Memory B cell (primary cell): ENCODE data around the gene PTGER2.

Source experiments
- ATAC-seq: fragments of 150-1000 bp; cut with Tn5 transposase; 2 replicates; pipeline ENCODE4 v1.10.0; 2021; ENCODE audit warnings: low read depth, mild to moderate bottlenecking, moderate library complexity
- DNase-seq, 2 donors: peaks; one replicate each; pipeline ENCODE4 v3.0.0; 2022; ENCODE audit warnings: low spot score in 2 of 2
- H3K27ac Mint-ChIP-seq: one replicate; pipeline ENCODE4 v1.8.0; 2022; ENCODE audit warnings: mild to moderate bottlenecking, moderate library complexity, mixed read lengths
- H3K27me3 Mint-ChIP-seq: one replicate; pipeline ENCODE4 v1.8.0; 2022; ENCODE audit warnings: mixed read lengths
- H3K36me3 Mint-ChIP-seq: one replicate; pipeline ENCODE4 v1.8.0; 2022; ENCODE audit warnings: mild to moderate bottlenecking, mixed read lengths
- H3K4me1 Mint-ChIP-seq: one replicate; pipeline ENCODE4 v1.8.0; 2022; ENCODE audit warnings: mixed read lengths
- H3K4me3 Mint-ChIP-seq: one replicate; pipeline ENCODE4 v1.8.0; 2022; ENCODE audit warnings: mild to moderate bottlenecking, moderate library complexity, mixed read lengths
- H3K9me3 Mint-ChIP-seq: one replicate; pipeline ENCODE4 v1.8.0; 2022; ENCODE audit warnings: mixed read lengths

The PTGER2 gene

DNA sequence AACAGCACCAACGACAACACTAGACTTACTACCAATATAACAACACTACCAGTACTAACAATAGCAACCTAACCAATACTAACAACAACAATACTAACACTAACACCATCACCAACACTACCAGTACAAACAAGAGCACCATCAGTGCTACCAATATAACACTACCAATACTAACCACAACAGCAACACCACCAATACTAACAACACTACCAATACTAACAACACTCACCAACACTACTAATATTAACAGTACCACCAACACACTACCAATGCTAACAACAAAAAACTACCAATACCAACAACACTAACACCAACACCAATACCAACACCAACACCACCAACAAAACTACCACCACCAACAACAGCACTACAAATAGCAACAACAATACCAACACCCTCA lies 25.1 kb downstream of the PTGER2 start:
- ATAC-seq = no peak
- Mint-ChIP-seq H3K4me1 (peaks cover 2% of the 10 kb centered on the region), H3K9me3 (no peaks in the 10 kb centered on the region), H3K36me3 (peaks cover 2% of the 10 kb centered on the region), H3K27me3 (peaks cover 9% of the 10 kb centered on the region), H3K27ac (no peak overlapping the region), H3K4me3 (no peak overlapping the region)
- no peak for DNase-seq

DNA sequence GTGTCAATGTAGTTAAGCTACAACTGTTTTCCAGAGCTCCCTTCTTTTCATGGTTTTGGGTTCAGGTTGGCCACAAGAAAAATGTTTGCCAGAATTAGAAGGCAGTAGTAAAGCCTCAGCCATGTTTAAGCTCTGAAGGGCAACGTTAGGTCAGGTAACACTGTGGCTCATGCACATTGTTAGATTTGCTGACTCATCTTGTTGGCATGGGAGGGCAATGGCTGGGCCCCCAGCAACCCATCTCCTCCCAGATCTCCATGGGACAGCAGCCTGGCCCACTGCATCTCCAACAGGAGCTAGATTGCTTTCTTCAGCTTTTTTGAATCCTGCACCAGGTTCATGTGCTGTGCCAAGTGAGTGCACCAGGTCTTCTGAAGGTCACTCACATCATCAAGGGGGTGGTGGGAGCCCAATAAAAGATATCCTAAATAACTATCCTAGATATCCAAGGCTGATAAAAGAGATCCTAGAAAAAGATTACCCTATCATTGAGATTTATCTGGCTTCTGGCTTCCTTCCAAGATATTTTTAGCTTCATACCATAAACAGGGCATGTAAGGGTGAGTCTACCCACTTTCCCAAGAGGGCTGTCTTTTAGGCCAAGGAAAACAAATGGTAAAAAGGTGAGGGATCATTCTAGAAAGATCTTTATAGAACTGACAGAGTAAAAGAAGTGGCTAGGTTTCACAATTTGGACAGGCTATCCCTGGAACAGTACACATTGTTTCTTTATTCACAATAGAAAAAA lies 28.9 kb downstream of the PTGER2 start:
- no peak for DNase-seq
- no peak for ATAC-seq
- Mint-ChIP-seq H3K9me3 (no peaks in the 10 kb centered on the region), H3K36me3 (peaks cover 2% of the 10 kb centered on the region), H3K27me3 (peaks cover 15% of the 10 kb centered on the region), H3K4me1 (peaks cover 2% of the 10 kb centered on the region), H3K27ac (no peak overlapping the region), H3K4me3 (no peak overlapping the region)

DNA sequence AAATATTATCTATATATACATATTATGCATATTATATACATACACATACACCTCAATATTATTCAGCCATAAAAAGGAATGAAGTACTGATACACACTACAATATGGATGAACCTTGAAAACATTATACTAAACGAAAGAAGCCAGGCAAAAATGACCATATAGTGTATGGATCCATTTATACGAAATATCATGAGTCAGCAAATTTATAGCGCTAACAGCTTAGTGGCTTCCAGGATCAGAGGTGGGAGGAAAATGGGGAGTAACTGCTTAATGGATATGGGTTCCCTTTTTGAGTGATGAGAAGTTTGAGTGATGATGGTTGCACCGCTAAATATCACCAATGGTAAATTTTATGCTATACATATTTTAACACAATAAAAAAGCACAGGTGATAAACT lies 32.7 kb downstream of the PTGER2 start:
- DNase-seq = no peak
- ATAC-seq = no peak
- Mint-ChIP-seq H3K4me3 (no peak overlapping the region), H3K4me1 (no peaks in the 10 kb centered on the region), H3K27me3 (peaks cover 13% of the 10 kb centered on the region), H3K9me3 (no peaks in the 10 kb centered on the region), H3K27ac (no peak overlapping the region), H3K36me3 (no peaks in the 10 kb centered on the region)

DNA sequence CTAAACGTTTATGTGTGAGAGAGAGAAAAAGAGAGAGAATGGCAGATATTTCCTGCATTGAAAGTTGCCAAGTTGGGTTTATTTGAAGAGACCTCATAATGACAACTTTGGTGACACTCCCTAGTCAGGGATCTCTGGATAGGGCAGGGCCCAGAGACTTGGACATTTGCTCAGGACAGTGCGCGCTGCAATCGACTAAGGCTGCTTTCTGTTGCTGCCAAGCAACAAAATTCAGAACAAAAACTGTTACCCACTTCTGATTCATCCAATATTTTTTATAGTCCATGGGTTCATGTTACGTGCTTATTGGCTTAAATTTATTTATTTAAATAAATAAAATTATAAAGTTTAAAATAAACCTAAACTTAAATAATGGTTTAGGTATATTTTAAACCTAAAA lies 34.2 kb downstream of the PTGER2 start:
- ATAC-seq (no peak), DNase-seq (no peak)
- no peaks in the 10 kb centered on the region for H3K9me3 Mint-ChIP-seq
- no peak overlapping the region for H3K27ac Mint-ChIP-seq
- H3K36me3 Mint-ChIP-seq = no peaks in the 10 kb centered on the region
- no peak overlapping the region for H3K4me3 Mint-ChIP-seq
- H3K27me3 Mint-ChIP-seq = peaks cover 13% of the 10 kb centered on the region
- no peaks in the 10 kb centered on the region for H3K4me1 Mint-ChIP-seq

DNA sequence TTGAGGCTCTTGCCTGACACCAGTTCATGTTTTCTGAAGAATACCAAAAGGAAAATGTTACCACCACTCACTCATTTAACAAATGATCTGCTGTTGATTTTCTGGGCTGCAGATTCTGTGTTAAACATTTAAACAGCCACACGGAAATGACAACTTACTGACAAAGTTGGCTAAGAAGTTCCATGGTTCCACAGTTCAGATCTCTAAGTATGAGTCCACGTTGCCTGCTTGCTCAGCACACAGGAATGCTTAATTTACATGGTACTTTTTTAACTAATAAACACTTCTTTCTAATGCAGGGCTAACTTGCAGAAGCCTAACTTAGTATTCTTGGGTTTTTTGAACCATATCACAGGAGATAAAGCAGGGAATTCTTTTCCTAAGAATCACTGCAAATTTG lies 34.7 kb downstream of the PTGER2 start:
- DNase-seq (no peak), ATAC-seq (no peak)
- H3K9me3 Mint-ChIP-seq = no peaks in the 10 kb centered on the region
- H3K4me1 Mint-ChIP-seq = no peaks in the 10 kb centered on the region
- H3K36me3 Mint-ChIP-seq = no peaks in the 10 kb centered on the region
- no peak overlapping the region for H3K27ac Mint-ChIP-seq
- peaks cover 11% of the 10 kb centered on the region for H3K27me3 Mint-ChIP-seq
- H3K4me3 Mint-ChIP-seq = no peak overlapping the region

DNA sequence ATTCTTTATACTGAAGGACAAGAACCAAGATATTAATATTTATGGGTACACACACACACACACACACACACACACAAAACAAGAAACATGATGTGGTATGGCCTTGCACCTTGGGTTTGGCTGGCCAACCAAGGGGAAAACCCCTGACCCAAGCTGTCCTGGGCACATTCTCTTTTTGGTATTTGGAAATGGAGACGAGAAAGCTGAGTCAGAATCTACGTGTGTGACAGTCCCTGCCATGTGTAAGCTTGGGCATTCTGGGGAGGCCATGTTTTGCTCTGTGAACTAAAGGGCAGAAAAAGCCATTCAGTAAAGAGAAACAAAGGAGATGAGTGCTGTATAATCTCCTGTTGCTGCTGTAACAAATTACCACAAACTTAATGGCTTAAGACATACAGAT lies 35.6 kb downstream of the PTGER2 start:
- Mint-ChIP-seq H3K36me3 (no peaks in the 10 kb centered on the region), H3K4me1 (no peaks in the 10 kb centered on the region), H3K27me3 (peaks cover 11% of the 10 kb centered on the region), H3K4me3 (no peak overlapping the region), H3K27ac (no peak overlapping the region), H3K9me3 (no peaks in the 10 kb centered on the region)
- DNase-seq (no peak), ATAC-seq (no peak)

DNA sequence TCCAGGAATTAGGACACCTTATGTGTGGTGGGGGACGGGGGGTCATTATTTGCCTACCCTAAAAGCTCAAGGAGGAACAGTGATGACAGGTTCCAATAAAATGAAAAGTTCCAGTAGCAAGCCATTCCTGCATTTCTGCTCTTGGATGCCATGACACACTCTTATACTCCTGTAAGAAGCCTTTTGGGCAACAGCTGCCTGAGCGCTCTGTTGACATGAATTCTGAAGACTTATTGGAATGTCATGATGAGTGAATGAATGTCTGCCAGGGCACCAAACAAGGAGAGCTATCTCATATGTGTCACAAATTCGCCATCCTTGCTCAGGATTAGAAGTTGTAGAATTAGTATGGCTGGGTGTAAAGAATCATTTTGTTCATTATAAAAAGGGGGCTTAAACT lies 36.3 kb downstream of the PTGER2 start:
- H3K27ac Mint-ChIP-seq = no peak overlapping the region
- no peaks in the 10 kb centered on the region for H3K36me3 Mint-ChIP-seq
- peaks cover 2% of the 10 kb centered on the region for H3K4me1 Mint-ChIP-seq
- no peak for ATAC-seq
- H3K9me3 Mint-ChIP-seq = no peaks in the 10 kb centered on the region
- H3K27me3 Mint-ChIP-seq = peaks cover 11% of the 10 kb centered on the region
- no peak overlapping the region for H3K4me3 Mint-ChIP-seq
- DNase-seq = no peak

DNA sequence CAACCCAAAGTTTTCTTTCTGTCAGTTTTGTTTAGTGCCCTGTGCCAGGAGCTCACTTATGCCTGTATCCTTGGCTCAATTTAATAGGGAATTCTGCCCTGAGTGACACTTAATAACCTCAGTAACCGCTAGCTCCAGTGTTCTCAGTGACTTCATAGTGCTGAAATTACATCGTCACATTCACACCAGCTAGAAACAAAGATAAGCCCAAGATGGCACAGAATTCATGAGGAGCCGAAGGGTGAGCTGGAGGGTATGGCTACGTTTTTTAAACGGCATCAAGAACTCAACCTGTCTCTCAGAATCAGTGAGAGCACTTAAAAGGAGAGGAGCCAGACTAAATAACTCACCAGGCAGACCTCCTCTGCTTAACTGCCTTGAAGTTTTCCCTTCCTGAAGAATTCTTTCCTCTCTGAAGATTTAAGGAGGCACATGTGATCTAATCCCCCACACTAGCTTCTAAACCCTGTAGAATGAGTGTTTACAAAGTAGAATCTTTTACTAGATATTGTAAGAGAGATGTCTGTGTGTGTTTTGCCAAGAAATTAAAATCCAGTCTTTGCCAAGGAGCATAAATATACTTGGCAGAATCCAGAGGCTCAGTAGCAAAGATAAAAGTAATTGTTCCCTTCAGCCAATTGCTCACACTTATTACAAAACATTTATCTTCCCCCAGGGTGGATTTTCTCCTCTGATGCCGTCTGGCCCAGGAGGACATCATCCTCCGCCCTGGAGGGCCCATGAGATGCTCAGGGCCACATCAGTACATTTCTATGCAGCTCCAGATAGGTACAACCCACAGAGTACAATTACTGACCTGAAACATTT lies 37.3 kb downstream of the PTGER2 start:
- no peak overlapping the region for H3K27ac Mint-ChIP-seq
- no peaks in the 10 kb centered on the region for H3K36me3 Mint-ChIP-seq
- no peak overlapping the region for H3K4me3 Mint-ChIP-seq
- peaks cover 17% of the 10 kb centered on the region for H3K27me3 Mint-ChIP-seq
- DNase-seq (no peak), ATAC-seq (no peak)
- H3K9me3 Mint-ChIP-seq = no peaks in the 10 kb centered on the region
- H3K4me1 Mint-ChIP-seq = peaks cover 2% of the 10 kb centered on the region

DNA sequence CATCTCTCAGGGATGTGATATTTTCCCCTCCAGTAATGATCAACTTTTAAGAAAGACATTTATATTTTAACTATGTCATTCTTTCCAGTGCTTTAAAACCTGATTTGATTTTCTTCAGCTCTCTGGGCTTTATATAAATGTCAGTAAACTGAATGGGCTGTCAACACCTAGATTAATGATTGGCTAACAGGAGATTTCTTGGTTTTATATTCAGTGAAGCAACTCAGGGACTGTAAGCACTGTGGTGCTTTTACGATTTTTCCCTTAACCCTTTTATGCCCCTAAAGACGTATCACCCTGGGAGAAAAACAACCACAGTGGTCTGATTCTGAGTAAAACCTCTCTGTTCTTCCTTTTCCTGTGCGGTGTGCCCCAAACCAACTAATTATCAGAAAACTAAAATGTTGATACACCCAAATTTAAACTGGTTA lies 38.0 kb downstream of the PTGER2 start:
- DNase-seq (no peak), ATAC-seq (no peak)
- Mint-ChIP-seq H3K27ac (no peak overlapping the region), H3K9me3 (no peaks in the 10 kb centered on the region), H3K4me1 (peaks cover 2% of the 10 kb centered on the region), H3K4me3 (no peak overlapping the region), H3K36me3 (no peaks in the 10 kb centered on the region), H3K27me3 (peaks cover 17% of the 10 kb centered on the region)

DNA sequence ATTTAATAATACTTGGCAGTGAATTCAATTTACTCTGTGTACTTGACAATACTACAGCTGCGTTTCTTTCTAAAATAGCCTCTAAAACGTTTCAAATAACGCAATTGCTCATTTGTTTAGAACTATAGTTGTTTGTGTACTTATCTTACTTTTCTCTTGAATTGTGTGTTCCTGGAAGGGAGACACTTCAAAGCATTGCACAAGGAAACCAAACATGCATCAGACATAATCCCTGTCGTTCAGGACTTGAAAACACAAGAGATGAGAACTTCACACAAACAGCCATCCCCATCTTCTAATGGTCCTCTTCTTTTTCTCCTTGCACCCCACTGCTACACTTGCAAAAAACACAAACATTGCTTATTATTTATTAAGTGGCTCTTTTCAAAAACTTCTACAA lies 38.5 kb downstream of the PTGER2 start:
- Mint-ChIP-seq H3K27me3 (peaks cover 17% of the 10 kb centered on the region), H3K36me3 (no peaks in the 10 kb centered on the region), H3K27ac (no peak overlapping the region), H3K4me3 (no peak overlapping the region), H3K4me1 (peaks cover 2% of the 10 kb centered on the region), H3K9me3 (no peaks in the 10 kb centered on the region)
- DNase-seq (no peak), ATAC-seq (no peak)

DNA sequence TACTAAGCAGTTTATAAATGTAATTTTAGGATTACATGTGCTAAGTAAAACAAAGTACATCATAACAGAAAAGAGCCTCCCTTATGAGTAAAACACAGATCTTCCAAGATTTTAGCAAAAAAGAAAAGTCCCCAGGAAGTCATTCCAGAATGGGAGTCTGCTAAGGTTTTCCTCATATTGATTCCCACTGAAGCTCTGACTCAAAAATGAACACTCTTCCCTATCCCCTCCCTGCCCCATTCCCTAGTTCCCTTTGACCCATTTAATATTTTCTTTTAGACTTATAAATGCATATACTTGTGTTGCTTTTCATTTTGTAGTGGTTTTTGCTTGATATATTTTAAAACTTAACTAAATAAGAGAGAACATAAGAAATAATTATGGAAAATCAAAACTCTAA lies 40.1 kb downstream of the PTGER2 start:
- DNase-seq (no peak), ATAC-seq (no peak)
- no peaks in the 10 kb centered on the region for H3K36me3 Mint-ChIP-seq
- no peaks in the 10 kb centered on the region for H3K9me3 Mint-ChIP-seq
- no peak overlapping the region for H3K27ac Mint-ChIP-seq
- H3K4me1 Mint-ChIP-seq = peaks cover 2% of the 10 kb centered on the region
- H3K27me3 Mint-ChIP-seq = peaks cover 15% of the 10 kb centered on the region
- no peak overlapping the region for H3K4me3 Mint-ChIP-seq

DNA sequence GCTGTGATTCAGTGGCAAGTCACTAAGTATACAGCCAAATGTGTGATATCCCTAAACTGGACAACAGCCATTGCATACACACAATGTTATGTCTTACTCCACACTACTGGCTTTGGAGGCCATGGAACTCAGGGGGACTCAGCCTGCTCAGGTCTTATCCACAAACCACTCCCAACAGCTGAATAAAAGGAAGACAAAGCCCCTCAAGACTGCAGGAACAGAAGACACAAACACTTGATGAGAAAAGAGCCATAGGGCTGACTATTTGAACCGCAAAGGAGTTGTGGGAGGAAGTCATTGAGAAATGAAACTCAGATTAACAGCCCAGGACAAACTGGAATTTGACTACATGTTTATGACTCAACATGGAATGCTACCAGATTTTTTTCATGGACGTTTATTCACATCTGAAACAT lies 40.9 kb downstream of the PTGER2 start:
- no peaks in the 10 kb centered on the region for H3K9me3 Mint-ChIP-seq
- H3K36me3 Mint-ChIP-seq = no peaks in the 10 kb centered on the region
- DNase-seq (no peak), ATAC-seq (no peak)
- H3K4me1 Mint-ChIP-seq = peaks cover 8% of the 10 kb centered on the region
- H3K27me3 Mint-ChIP-seq = peaks cover 18% of the 10 kb centered on the region
- H3K27ac Mint-ChIP-seq = no peak overlapping the region
- H3K4me3 Mint-ChIP-seq = no peak overlapping the region

DNA sequence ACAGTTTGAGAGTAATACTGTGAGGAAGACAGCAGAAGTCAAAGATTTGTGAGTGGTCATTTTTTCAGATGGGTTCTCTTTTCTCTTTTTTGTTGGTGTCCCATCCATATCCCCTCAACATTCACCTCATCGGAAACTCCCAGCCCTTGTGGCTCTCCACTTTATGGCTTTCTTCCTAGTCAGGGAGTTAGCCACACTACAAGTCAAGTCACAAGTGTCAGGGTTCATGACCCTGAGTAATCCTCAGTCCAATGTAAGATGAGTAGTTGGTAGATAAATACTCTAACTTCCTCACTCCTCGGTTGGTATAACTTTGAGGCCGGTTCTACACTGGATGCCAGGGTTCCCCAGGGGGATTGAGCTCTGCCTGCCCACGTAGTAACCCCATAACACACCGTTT lies 41.4 kb downstream of the PTGER2 start:
- H3K27ac Mint-ChIP-seq = no peak overlapping the region
- peaks cover 18% of the 10 kb centered on the region for H3K27me3 Mint-ChIP-seq
- H3K4me1 Mint-ChIP-seq = peaks cover 8% of the 10 kb centered on the region
- no peaks in the 10 kb centered on the region for H3K36me3 Mint-ChIP-seq
- H3K9me3 Mint-ChIP-seq = no peaks in the 10 kb centered on the region
- no peak overlapping the region for H3K4me3 Mint-ChIP-seq
- ATAC-seq = no peak
- no peak for DNase-seq

DNA sequence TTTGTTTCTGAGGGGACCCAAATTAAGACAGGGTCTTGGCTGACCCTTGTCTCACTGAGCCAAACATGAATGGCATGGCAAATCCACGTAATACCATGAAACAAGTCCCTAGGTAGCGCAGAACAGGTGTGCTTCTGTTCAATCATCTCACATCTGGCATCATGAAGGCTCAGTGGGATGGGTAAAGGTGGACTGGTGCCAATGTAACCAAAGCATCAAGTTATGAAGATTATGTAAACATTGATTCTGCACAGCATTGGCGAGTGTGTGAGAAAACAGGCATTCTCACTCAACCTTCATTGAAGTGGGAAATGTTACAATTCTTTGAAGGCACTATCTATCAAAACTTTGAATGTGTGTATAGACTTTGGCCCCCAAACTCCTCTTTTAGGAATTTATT lies 41.9 kb downstream of the PTGER2 start:
- Mint-ChIP-seq H3K4me3 (no peak overlapping the region), H3K36me3 (no peaks in the 10 kb centered on the region), H3K9me3 (no peaks in the 10 kb centered on the region), H3K27me3 (peaks cover 17% of the 10 kb centered on the region), H3K27ac (no peak overlapping the region), H3K4me1 (peaks cover 8% of the 10 kb centered on the region)
- DNase-seq = no peak
- ATAC-seq = no peak

DNA sequence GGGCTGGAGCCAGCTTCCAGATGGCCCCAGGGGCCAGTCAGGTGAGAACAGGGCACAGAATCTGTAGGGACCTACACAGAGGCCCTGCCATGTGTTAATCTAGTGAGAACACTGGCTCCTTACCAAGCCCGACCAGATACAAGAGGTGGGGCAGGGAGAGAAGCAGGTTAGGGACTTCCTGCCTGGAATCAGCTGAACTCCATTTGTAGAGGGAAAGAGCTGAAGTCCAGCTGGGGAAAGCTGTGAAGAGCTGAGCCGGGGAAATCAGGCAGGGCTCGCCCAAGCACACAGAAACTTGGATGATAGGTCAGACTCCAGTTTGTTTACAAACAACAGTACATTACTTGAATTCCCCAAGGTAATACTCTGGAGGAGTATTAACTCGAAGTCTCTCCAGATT lies 46.7 kb downstream of the PTGER2 start:
- ATAC-seq (no peak), DNase-seq (no peak)
- Mint-ChIP-seq H3K9me3 (no peaks in the 10 kb centered on the region), H3K27ac (no peak overlapping the region), H3K36me3 (no peaks in the 10 kb centered on the region), H3K27me3 (peaks cover 8% of the 10 kb centered on the region), H3K4me3 (no peak overlapping the region), H3K4me1 (peaks cover 6% of the 10 kb centered on the region)
